ENCODE results near the gene SIGLEC15.

SIGLEC15 gene

GRCh38 chr18:45879681-45880655, 54.5 kb downstream of the SIGLEC15 start:
- no peak for DNase-seq

GRCh38 chr18:45880876-45881558, 55.5 kb downstream of the SIGLEC15 start:
- DNase-seq: no peak

GRCh38 chr18:45887585-45887984, 62.1 kb downstream of the SIGLEC15 start:
- no peak for DNase-seq

GRCh38 chr18:45889419-45890064, 64.1 kb downstream of the SIGLEC15 start:
- DNase-seq: no peak

- no peak for DNase-seq
Measured at GRCh38 chr18:45890606-45891005, 65.1 kb downstream of the SIGLEC15 start.

- no peak for DNase-seq
Measured at GRCh38 chr18:45891806-45892205, 66.3 kb downstream of the SIGLEC15 start.
